IPS-11a (cell line): Measurements from ENCODE around the gene EXOC7.

Experiments used
- H3K4me3 ChIP-seq: one replicate; pipeline ENCODE4 v1.5.1; 2013; ENCODE audit warnings: low read depth, low read length, control low read depth

EXOC7 gene

GRCh38 chr17:76138896-76139752, 35.5 kb upstream of the EXOC7 start:
- H3K4me3 ChIP-seq: peak overlapping the region; percentile 38

- peak overlapping the region; percentile 24 for H3K4me3 ChIP-seq
Measured at GRCh38 chr17:76138234-76138895, 34.8 kb upstream of the EXOC7 start.

GRCh38 chr17:76137351-76138233, 34.0 kb upstream of the EXOC7 start:
- H3K4me3 ChIP-seq: peak overlapping the region; percentile 24

- H3K4me3 ChIP-seq: no peak overlapping the region
Measured at GRCh38 chr17:76137001-76137350, 33.4 kb upstream of the EXOC7 start.

GRCh38 chr17:76136276-76137000, 32.9 kb upstream of the EXOC7 start:
- H3K4me3 ChIP-seq: no peak overlapping the region

- H3K4me3 ChIP-seq: no peak overlapping the region
Measured at GRCh38 chr17:76135810-76136188, 32.2 kb upstream of the EXOC7 start.

- H3K4me3 ChIP-seq: peak overlapping the region; percentile 4
Measured at GRCh38 chr17:76134911-76135809, 31.6 kb upstream of the EXOC7 start.

GRCh38 chr17:76132574-76133338, 29.2 kb upstream of the EXOC7 start:
- no peak overlapping the region for H3K4me3 ChIP-seq

- H3K4me3 ChIP-seq: no peak overlapping the region
Measured at GRCh38 chr17:76131692-76132573, 28.3 kb upstream of the EXOC7 start.

- H3K4me3 ChIP-seq: no peak overlapping the region
Measured at GRCh38 chr17:76131051-76131691, 27.6 kb upstream of the EXOC7 start.

- no peak overlapping the region for H3K4me3 ChIP-seq
Measured at GRCh38 chr17:76130473-76130872, 26.9 kb upstream of the EXOC7 start.

GRCh38 chr17:76125922-76126321, 22.3 kb upstream of the EXOC7 start:
- H3K4me3 ChIP-seq: no peak overlapping the region

GRCh38 chr17:76125391-76125675, 21.7 kb upstream of the EXOC7 start:
- no peak overlapping the region for H3K4me3 ChIP-seq

GRCh38 chr17:76124582-76125390, 21.2 kb upstream of the EXOC7 start:
- H3K4me3 ChIP-seq: no peak overlapping the region

- H3K4me3 ChIP-seq: no peak overlapping the region
Measured at GRCh38 chr17:76123749-76124581, 20.4 kb upstream of the EXOC7 start.

GRCh38 chr17:76123191-76123499, 19.6 kb upstream of the EXOC7 start:
- H3K4me3 ChIP-seq: no peak overlapping the region
